Stimulated activated CD8-positive, alpha-beta memory T cell treated with anti-CD3 and anti-CD28 coated beads, Interleukin-4, amount 100 ng/mL, for 1 hour (primary cell): ENCODE measurements around the gene AJM1.
"Not testable (repeated sequence)": the region's sequence is repeated elsewhere in the genome, so short reads cannot be mapped to it uniquely, and the experiment has no call there.

Source experiments
- DNase-seq, 2 donors: peaks; one replicate each; pipeline ENCODE4 v3.0.0-alpha.2; 2020; ENCODE audit warnings: low read depth in 2 of 2, low spot score in 1 of 2

The AJM1 gene

GRCh38 chr9:136842380-136842948 lies at the start of gene AJM1:
AJM1 (plus strand) TSS chr9:136842478; CDS start chr9:136844415, 1,937 bp downstream.
- DNase-seq = peak; percentile 47 to 61

DNA sequence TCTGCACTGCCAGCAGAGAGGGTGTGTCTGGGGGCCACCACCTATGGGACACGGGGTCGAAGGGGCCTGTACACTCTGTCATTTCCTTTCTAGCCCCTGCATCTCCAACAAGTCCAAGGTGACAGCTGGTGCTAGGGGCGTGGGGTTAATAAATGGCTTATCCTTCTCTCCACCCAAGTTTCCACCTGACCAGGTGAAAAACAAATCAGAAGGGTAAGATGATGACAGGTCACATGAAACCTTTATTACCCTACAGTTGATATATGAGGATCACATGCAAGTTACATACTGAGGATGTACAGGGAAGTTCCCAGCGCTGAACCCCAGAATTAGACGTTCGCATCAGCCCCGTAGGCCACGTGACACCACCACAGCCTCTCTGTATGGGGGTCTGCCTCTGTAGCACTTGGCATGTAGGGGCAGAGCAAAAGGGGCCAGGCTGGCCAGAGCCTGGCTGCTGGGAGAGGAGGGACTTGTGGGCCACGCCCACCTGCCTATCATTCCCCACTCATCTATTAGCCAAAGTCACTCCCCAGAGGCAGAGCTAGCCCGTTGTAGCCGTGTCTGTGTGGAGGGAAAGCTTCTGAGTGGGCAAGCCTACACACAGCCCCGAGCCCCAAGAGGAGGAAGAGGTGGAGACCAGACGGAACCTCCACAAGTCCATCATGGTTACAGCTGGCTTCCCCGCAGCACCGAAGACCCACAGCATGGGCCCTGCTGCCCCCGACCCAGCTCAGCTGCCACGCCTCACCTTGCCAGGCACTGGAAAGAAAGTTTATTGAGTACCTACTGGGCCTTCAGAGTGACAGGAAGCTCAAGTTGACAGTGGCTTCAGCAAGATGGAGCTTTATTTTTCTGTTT lies 49.0 kb upstream of the AJM1 start:
- DNase-seq = no peak

- no peak for DNase-seq
These were observed 47.8 kb upstream of the AJM1 start for GRCh38 chr9:136794281-136794999.

GRCh38 chr9:136795000-136795348 lies 47.3 kb upstream of the AJM1 start:
- DNase-seq = no peak

GRCh38 chr9:136796238-136796774 lies 46.0 kb upstream of the AJM1 start, which contains the start of gene CCDC183:
CCDC183 (plus strand) TSS chr9:136796338; CDS start chr9:136796398, 60 bp downstream.
- no peak for DNase-seq

GRCh38 chr9:136796775-136797347 lies 45.4 kb upstream of the AJM1 start:
- DNase-seq = not testable (repeated sequence)

DNA sequence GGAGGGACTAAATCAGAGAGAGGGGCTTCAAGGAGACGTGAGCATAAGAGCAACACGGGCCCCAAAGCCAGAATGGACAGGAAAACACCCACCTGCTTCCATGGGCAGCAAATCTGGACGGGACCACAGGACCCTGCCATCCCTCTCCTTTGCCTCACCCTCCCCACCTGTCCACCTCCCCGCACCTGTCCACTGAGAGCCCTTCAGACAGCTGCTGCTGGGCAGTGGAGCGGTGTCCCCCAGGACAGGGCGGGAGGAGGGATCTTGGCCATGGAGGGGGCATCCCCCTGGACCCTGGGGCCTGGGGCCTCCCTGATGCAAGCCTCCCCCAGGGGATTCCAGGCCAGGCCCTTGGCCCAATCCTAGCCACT lies 43.6 kb upstream of the AJM1 start:
- no peak for DNase-seq

DNA sequence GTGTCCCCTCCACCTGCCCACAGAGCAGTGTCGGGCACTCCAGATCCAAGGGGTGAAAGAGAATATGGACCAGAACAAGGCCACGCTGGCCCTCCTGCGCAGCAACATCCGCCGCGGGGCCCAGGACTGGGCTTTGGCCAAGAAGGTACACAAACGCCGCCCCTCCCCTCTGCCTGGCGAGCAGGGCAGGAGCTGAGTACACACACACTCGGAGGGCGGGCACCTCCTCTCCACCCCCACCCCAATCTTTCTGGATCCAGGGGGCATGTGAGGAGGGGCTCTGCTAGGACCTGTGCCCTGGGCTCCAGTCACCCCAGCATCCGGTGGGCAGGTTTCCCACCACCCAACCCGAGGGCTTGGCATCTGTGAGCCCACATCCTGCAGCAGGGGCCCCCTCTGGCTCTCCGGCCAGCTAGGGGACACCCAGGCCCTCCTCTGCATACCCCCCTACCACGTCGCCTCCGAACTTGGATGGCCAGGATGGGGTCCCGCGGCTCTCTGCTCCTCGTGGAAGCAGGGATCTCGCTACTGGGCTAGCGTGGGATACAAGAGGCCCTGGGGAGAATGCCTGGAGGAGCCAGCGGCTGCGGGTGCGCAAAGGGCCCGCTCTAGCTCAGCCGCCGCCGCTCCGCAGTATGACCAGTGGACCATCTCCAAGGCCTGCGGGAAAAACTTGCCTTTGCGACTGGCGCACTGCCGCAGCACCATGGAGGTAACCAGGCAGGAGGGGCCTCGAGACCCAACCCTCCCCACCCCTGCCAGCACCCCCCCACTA lies 43.0 kb upstream of the AJM1 start:
- no peak for DNase-seq

- DNase-seq = peak; percentile 86 to 87
These were observed 42.2 kb upstream of the AJM1 start for GRCh38 chr9:136799854-136800657.

- no peak for DNase-seq
These were observed 40.0 kb upstream of the AJM1 start for GRCh38 chr9:136802321-136802720.

GRCh38 chr9:136803009-136803550 lies 39.2 kb upstream of the AJM1 start:
- DNase-seq = not testable (repeated sequence)

DNA sequence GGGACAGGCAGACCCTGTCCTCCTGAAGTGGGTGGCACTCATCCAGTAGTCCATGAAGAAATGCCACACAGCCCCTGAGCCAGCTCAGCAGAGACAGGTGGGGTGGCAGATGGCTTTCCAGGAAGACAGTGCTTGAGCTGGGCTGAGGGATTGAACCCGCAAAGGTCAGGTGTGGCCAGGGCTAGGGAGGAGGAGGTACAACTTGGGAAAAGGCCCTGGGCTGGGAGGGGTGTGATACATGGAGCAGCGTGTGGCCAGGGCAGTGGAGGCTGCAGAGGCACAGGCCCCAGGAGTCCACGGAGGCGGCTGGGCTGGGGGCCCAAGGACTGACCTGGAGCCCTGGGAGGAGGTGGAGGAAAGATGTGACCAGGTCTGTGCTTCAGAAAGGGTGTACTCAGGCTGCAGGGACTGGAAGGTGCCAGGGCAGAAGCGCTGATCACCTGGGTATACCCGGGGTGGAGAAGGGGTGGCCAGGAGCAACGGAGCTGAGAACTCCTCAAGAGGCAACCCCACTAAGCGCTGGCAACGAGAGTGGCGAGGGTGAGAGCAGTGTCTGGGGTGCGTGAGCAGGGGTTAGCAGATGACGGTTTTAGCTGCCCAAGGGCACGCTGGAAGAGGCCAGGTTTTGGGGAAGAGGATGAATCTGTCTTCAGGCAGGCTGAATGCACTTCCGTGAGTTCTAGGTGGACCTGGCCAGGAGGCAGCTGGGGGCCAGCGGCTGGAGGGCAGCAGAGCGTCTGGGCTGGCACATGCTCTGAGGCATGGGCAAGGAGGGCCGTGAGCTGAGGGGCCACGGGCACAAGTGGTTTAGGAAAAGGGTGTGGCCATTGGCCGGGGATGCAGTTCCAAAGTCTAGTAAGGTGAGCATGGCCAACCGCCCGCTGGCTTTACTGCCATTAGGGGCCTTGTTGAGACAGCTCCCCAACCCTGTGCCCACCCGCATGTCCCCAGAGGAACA lies 38.4 kb upstream of the AJM1 start:
- no peak for DNase-seq

DNA sequence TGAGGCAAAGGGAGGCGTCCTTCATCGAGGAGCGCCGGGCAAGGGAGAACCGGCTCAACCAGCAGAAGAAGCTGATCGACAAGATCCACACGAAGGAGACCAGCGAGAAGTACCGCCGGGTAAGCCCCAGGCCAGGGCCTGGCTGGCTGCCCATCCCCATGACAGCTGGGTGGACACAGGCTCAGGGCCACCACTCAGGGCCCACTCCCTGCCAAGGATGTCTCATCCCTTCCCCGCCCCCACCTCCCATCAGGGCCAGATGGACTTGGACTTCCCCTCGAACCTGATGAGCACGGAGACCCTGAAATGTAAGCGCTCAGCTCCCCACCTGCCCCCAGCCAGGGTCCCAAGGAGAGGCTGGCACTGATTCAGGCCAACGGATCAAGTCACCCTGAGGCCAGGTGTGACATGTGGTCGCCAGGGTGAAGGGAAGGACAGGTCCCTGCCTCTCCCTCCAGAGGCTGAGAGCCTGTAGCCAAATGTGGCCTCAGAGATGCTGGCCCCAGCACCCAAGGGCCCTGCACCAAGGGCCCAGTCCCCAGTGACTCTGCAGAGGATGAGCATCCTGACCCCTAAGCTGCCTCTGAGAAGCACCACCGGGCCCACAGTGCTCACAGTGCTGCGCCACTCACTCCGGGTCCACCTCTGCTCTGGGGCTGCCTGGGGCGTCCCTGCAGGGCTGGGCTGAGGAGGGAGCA lies 37.6 kb upstream of the AJM1 start:
- DNase-seq = no peak

DNA sequence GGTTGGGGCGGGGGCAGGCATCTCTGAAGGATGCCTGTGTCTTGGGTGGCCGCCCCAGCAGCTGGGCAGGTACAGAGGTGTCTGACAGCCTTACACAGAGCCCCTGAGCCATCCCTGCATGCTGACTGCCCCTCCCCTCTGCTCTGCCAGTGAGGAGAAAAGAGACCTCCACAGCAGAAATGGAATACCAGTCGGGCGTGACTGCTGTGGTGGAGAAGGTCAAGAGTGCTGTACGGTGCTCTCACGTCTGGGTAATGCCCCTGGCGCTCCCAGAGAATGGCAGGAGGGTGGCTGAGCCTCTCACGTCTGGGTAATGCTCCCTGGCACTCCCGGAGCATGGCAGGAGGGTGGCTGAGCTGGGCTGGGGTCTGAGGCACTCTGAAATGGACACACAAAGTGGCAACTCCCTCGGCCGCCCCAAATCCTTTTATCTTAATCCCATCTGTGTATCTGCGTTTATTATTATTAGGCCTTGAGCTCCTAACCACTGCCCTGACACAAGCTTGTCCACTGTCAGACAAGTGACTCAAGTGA lies 37.0 kb upstream of the AJM1 start:
- no peak for DNase-seq

- DNase-seq = no peak
These were observed 36.2 kb upstream of the AJM1 start for GRCh38 chr9:136806067-136806466.

DNA sequence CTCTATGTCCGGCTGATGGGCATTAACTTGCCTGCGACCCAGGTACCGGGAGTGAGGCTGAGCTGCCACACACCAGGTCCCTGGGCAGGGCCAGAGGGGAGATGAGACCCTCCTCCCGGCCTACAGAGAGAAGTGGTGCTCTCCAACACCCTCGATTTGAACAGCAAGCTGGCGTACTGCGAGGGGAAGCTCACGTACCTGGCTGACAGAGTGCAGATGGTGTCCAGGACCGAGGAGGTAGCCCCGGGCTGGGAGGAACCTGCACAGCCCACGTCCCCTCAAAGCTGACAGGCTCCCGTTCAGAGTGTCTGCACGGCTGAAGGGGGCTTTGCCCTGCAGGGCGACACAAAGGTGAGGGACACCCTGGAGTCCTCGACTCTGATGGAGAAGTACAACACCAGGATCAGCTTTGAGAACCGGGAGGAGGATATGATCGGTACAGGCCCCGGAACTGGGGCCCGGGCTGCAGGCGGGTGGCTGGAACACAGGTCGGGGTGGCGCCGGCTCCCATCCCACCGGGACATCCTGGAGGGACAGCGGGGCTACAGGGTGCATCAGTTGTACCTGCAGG lies 35.6 kb upstream of the AJM1 start:
- DNase-seq = no peak
